GM20431 (cell line): ENCODE measurements around the gene OTUB1.
"Not testable (repeated sequence)": the region's sequence is repeated elsewhere in the genome, so short reads cannot be mapped to it uniquely, and the experiment has no call there.

Experiments used
- in situ Hi-C: fragments of 300-500 bp; cut with MseI, MboI; formaldehyde crosslinking; loops from one replicate; pipeline ENCODE4 v1.15.0; 2020; ENCODE audit warnings: low sequenced_read_pairs; ENCODE audit not compliant: unreplicated experiment

OTUB1 gene, protein sequence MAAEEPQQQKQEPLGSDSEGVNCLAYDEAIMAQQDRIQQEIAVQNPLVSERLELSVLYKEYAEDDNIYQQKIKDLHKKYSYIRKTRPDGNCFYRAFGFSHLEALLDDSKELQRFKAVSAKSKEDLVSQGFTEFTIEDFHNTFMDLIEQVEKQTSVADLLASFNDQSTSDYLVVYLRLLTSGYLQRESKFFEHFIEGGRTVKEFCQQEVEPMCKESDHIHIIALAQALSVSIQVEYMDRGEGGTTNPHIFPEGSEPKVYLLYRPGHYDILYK

DNA sequence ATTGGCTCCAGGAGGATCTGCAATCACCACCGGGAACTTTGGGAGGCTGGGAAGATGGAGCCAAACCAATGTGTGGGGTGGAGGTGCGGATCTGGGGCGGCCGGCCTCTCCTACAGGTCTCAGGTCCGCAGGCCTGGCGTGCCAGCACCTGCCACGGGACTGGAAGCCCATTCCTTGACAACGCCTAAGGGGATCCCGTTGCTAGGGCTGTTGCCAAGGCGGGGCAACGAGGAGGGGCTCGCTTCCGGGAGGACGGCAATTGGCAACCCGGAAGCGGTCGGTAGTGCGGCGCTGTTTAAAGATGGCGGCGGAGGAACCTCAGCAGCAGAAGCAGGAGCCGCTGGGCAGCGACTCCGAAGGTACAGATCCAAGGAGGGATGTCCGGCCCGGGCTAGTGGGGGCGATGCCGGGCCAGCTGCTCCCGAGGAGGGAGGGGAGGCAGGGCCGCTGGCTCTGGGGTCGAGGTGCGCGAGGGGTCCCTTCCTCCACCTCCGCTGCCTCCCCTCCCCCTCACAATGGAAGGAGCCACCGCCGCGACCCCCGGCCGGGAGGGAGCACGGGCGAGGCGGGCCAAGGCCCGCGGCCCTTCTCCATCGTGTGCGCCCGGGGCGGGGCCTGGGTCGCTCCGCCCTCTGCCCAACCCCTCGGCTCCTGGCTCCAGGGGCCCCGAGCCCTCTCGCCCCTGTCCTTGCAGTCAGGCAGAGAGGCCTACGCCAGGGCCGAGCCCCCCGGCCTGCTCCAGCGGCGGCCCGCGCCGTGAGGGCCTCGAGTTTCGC lies at the start of gene OTUB1:
Gene OTUB1, plus strand, starts transcription at position 283 of the 776 bp plus-strand sequence. Its CDS starts 19 bp downstream, at position 302.
- in situ Hi-C loops, result no loop called here

DNA sequence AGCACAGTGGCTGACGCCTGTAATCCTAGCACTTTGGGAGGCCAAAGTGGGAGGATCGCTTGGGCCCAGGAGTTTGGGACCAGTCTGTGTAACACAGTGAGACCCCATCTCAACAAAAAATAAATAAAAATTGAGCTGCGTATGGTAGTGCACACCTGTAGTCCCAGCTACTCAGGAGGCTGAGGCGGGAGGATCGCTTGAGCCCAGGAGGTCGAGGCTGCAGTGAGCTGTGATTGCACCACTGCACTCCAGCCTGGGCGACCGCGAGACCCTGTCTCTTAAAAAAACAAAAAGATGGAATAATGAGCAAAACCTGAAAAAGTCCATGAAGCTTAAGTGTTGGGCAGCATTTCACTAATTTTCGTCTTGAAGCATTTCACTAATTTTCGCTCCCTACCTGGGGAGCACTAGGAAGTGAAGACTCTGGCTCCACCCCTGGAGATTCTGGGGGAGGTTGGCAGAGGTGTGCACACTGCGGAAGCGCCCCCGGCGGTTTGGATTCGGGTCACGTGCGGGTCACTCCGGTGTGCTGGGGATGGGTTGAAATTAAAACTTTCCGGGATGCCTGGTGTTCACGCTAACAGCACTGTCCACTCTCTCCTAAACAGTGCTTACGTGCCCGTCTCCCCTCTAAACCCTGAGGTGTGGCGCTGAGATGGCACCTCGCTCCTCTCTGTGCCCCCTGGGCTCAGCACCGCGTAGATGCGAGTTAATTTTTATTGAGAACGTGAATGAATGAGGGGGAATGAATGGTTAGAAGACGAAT lies 48.3 kb upstream of the OTUB1 start:
- in situ Hi-C loops, result no loop called here

DNA sequence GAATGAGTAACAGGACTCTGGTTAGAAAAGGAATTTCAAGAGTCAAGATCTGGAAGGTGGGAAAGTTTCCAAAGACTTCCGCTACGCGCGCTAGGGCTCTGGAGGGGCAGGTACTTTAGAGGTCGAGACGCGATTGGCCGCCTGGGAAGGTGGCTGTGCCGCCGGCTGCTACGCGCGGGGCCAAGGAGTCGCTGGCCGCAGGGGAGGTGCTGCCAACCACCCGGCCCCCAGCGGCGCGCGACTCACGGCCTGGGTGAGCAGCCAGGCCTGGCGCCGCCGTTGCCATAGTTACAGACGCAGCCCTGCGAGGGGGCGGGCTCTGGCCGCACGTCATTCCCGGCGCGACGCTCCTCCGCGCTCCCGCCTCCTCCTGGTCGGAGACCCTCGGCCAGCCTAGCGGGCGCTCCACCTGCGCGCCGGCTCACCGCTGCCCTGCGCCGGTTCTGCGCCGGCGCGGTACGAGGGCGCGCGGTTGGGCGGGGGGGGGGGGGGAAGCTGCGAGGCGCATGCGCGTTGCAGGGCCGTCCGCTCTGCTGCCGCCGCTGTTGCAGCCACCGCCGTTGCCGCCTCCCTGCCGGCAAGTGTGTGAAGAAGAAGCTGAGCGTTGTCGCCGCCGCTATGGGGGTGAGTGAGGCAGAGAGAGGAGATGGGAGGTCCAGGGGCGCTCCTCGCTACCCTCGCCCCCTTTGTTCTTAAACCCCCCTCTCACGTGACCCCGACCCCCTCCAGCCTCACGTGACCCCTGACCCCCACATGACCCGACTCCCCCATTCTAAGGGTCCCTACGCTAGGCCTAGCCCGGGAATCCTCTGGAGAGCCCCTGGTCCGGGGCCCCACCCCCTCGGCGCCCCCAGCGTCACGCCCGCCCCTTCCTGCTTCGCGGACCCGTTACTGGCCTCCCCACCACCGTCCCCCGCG lies 47.5 kb upstream of the OTUB1 start, which contains the start of gene NAA40:
Gene NAA40, plus strand, starts transcription at position 524 of the 918 bp plus-strand sequence. Its CDS starts 95 bp downstream, at position 619.
- in situ Hi-C loops, result no loop called here

DNA sequence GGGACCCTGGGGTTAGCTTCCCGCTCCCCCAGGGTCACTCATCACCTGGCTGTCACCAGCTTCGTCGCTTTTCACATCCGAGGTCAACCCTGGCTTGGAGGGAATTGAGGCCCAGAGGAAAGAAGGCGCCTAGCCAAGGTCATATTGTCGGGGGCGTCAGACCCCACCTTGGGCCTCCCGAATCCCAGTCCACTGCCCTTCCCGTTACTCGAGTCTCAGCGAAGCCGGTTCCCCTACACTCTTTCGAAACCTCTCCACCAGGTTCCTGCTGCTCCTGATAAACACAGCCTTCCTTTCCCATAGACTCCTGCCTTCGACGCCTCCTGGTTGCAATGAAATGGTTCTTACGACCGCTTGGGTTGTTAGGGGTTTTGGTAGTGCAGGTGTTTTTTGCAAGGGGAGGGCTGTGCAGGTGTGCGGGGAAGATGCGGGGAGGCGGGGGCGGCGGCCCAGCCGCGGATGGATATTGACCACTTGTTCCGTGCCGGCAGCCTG lies 46.8 kb upstream of the OTUB1 start:
- in situ Hi-C loops, result no loop called here

DNA sequence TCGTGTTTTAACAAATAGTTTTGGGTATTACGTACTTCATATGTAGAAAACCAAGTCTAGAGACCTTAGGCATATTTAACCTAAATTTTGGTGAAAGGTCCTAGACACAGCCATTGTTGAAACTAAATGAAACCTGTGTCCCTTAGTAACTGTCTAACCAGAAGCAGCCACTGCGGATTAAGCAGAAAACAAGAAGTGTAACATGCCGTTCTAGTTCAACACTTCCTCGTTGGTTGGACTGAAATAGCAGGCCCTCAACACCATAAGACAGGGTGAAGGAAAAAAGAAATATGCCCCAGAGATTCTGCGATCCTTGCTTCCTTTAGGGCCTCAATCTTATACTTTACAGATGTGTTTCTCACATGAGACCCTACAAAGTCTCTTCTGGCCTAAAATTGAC lies 45.5 kb upstream of the OTUB1 start:
- in situ Hi-C loops, result no loop called here

DNA sequence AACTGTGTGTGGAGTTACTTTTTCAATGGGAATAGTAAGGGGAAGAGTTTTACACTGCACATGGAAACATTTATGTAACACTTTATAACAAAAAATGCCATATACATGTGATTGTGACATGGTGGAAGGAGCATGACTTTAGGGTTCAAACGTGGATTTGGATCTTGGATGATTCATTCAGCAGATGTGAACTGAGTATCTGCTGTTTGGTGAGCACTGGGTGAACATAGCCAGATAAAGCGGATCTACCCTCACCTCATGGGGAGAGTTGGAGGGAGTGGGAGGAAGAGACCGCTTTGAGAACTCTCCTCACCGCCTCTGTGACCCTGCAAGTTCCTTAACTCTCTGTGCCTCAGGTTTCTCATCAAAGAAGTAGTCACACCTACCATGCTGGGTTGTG lies 44.3 kb upstream of the OTUB1 start:
- in situ Hi-C loops, result no loop called here

DNA sequence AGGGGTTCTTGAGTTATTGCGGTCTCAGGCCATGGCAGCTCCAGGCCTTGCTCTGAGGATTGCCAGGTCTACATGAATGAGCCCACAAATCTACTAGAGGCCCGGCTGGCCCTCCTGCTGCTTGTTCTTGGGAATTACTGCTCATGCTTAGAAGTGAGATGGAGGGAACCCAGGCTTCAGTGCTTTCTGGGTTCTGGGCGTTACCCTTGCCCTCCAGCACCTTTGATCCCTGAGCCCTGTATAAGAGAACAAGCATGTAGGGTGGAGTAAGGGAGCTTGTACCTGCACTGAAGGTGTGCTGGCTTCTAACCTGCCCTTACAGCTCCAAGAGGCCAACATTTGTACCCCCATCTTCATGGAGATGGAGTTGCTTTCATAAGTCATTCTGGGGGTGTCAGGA lies 43.4 kb upstream of the OTUB1 start:
- in situ Hi-C loops, result no loop called here

DNA sequence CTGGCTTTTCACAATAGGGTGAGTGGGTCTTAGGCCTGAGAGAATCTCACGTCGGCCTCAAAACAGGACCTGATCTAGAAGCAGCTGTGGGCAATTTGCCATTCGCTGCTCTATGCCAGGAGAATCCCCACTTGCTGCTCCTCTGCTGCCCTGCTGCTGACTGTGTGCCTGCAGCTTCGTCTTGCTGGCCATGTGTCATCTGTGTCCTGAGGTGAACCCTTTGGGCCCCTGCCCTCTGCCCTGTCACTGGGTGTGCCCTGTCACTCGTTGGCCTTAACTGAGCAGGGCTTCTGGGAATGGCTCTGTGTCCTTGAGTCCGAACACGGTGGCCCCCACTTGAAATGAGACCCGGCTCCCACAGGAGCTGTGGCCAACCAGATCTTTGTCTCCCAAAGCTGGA lies 41.3 kb upstream of the OTUB1 start:
- in situ Hi-C loops, result no loop called here

DNA sequence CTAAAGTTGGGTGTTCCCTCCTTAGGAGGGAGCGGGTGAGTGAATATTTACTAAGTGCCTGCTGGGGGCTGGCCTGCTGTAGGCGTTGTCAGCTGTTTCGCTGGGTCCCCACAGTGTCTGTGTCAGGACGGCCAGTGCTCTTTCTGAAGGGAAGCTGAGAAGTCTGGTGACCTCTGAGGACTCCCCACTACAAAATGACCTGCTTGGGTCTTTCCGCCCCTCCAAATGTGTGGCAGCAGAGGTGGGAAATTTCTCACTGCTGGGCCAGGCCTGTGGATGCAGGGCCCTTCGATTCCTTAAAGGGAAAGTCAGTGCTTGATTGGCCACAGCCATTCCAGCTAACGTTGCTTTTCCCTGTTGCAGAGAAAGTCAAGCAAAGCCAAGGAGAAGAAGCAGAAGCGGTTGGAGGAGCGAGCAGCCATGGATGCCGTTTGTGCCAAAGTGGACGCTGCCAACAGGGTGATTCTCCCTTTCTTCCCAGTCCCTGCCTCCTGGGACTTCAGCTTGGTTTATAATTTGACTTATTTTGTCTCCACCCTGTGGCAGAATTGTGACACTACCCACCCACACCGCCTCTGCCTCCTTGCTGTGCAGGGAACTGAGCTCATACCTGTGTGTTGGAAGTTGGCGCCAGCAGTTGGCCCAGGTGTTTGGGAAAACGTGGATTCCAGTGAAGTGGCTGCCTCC lies 40.6 kb upstream of the OTUB1 start:
- in situ Hi-C loops, result no loop called here

DNA sequence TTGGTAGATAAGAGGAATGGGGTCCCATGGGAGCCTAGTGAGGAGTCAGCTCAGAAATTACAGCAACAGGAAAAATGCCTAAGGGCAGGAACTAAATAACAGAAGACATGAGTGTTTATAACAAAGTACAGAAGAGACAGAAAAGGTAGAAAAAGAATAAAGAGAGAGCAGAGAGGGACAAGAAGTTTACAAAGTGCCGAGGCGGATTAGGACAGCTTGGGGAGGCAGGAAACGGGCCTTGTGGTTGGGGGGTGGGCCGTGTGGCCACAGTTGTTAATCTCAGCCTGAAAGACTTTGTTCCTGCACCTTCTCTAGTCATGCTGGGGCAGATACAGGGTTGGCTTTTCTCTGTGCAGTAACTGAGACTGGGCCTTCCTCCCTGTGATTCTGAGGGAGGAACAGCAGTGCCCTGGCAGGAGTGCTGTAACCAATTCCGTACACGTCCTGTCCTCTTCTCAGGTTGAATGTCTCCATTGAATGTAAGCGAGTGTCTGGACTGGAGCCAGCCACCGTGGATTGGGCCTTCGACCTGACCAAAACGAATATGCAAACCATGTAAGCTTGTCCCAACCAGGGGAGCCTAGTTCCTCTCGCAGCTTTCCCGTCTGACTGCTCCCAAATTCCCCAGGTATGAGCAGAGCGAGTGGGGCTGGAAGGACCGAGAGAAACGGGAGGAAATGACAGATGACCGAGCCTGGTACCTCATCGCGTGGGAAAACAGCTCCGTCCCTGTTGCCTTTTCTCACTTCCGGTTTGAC lies 34.3 kb upstream of the OTUB1 start:
- in situ Hi-C loops, result no loop called here

DNA sequence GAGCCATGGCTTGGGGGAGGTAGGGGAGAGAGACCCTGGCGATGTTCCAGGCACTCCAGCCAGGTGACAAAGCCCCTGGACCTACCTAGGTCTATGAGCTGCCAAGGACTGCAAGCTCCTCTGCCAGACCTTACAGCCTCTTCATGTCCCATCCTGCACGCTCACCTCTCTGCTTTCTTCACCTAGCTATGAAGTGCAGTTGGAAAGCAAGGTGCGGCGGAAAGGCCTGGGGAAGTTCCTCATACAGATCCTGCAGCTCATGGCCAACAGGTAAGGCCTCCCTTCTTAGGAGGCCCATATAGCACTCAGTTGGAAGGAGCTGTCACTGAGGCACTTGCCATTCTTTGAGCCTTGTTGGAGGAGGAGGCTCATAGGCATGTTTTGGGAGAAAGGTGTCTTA lies 33.7 kb upstream of the OTUB1 start:
- in situ Hi-C loops, result no loop called here

DNA sequence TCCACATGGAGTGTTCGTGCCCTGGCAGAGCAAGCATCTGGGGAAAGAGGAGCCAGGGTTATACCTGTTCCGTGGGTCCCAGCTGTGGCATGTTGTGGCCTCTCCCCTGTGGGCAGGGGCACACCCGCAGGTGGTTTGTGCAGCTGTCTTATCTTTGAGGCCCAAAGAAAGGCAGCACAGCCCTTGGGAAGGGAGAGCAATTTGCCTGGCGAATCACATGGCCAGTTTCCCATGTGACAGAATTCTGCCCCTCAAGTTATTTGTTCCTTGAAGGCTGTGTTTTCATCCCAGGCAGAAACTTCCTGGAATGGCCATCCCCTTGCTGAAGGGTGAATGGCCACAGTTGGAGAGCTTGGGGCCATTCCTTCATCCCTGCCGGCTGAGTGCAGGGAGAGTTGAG lies 28.2 kb upstream of the OTUB1 start:
- in situ Hi-C loops, result no loop called here

DNA sequence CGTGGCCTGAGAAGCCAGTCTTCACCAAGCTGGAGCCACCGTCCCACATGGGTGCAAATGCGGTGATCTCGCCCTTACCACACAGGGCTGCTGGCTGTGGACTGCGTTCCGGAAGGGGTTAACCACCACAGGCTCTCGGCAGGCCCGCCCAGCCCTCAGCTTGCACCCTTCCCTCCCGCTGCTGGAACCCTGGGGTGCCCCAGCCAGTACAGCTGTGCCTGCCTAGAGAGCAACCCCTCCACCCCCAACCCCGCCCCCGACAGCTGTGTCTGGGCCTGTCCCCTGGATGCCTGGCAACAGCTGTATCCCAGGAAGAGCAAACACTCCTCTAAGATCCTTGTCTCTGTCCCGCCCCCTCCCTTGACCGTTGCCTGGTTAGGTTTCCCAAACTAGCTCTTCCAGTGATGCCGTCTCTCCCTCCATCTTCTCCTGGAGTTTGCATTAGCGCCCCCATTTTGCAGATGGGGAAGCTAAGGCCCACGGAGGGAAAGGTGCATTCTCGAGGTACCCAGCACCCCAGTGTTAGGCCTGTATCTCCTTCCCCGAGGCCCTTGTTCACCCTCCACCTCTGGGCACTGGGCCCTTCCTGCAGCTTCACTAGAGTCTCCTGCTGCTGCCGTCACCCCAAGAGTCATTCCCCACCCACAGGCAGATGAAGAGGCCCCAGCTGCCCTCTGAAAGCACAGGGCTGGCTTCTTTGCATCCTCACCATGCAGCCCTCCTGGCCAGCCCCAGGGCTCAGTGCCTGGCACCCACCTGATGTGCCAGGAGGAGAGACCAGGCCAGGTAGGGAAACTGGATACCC lies 24.4 kb upstream of the OTUB1 start:
- in situ Hi-C loops, result no loop called here

DNA sequence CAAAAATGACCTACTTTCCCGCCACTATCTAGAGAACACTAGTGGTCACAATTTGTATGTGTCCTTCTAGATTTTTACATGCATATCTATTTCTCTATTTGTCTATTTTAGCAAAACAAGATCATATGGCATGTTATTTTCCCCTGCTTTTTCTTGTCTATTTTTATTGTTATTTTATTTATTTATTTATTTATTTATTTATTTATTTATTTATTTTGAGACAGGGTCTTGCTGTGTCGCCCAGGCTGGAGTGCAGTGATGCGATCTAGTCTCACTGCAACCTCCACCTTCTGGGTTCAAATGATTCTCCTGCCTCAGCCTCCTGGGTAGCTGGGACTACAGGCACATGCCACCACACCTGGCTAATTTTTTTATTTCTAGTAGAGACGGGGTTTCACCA lies 22.3 kb upstream of the OTUB1 start:
- in situ Hi-C loops, result not testable (repeated sequence)

DNA sequence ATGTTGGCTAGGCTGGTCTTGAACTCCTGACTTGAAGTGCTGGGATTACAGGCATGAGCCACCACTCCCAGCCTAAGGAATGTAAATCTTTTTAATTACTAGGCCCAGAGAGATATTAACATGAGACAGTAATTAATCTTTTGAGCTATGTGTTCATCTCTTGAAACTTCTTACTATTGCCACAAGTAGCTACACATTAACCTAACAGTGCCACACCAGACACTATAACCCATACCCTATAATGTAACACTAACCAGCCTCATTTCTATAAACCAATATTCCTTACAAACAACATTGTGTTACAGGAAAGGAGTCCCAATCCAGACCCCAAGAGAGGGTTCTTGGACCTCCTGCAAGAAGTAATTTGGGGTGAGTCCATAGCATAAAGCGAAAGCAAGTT lies 19.8 kb upstream of the OTUB1 start:
- in situ Hi-C loops, result no loop called here

DNA sequence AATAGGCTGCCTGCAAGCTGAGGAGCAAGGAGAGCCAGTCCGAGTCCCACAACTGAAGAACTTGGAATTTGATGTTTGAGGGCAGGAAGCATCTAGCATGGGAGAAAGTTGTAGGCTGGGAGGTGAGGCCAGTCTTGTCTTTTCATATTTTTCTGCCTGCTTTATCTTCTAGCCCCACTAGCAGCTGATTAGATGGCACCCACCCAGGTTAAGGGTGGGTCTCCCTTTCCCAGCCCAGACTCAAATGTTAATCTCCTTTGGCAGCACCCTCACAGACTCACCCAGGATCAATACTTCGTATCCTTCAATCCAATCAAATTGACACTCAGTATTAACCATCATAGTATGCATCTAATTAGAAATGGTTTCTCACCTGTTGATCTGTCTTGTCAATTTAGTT lies 16.8 kb upstream of the OTUB1 start:
- in situ Hi-C loops, result no loop called here

DNA sequence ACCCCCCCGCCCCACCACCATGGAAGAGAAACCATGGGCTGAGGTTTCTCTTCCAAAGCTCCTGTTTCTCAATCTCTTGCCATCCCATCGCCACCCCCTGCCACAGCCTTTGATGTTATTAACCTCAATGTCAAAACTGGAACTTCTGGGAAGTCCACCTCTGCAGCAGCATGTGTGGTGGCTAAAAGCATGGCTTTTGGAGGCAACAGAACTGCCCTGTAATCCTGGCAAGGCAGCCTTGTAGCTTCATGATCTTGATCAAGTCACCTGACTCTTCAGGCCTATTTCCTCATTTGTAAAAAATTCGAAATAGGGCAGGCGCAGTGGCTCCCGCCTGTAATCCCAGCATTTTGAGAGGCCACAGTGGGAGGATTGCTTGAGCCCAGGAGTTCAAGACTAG lies 15.3 kb upstream of the OTUB1 start:
- in situ Hi-C loops, result no loop called here

DNA sequence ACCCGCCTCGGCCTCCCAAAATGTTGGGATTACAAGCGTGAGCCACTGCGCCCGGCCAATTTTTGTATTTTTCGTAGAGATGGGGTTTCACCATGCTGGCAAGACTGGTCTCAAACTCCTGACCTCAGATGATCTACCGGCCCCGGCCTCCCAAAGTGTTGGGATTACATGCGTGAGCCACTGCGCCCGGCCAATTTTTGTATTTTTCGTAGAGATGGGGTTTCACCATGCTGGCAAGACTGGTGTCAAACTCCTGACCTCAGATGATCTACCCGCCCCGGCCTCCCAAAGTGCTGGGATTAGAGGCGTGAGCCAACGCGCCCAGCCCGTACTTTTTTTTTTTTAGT lies 12.4 kb upstream of the OTUB1 start:
- in situ Hi-C loops, result not testable (repeated sequence)
